ENCODE measurements around the gene SLC16A8.
"Not testable (repeated sequence)": the region's sequence is repeated elsewhere in the genome, so short reads cannot be mapped to it uniquely, and the experiment has no call there.

The SLC16A8 gene

GRCh38 chr22:38083931-38084631 is at the start of gene SLC16A8:
TSS of gene SLC16A8 (minus strand) at chr22:38084184. CDS start at chr22:38082873, 1,311 bp downstream.
- DNase-seq (ENCODE audit: extremely low read depth in 1 of 2, low read depth in 1 of 2), result no peak

- no peak for DNase-seq (ENCODE audit: extremely low read depth in 1 of 2, low read depth in 1 of 2)
These were observed 49.3 kb upstream of the SLC16A8 start for GRCh38 chr22:38133331-38133730.

GRCh38 chr22:38132794-38133193 is 48.8 kb upstream of the SLC16A8 start:
- DNase-seq (ENCODE audit: extremely low read depth in 1 of 2, low read depth in 1 of 2), result no peak

GRCh38 chr22:38132136-38132535 is 48.2 kb upstream of the SLC16A8 start:
- DNase-seq (ENCODE audit: extremely low read depth in 1 of 2, low read depth in 1 of 2), result no peak

GRCh38 chr22:38131399-38131798 is 47.4 kb upstream of the SLC16A8 start:
- no peak for DNase-seq (ENCODE audit: extremely low read depth in 1 of 2, low read depth in 1 of 2)

- DNase-seq (ENCODE audit: extremely low read depth in 1 of 2, low read depth in 1 of 2), result no peak
These were observed 45.9 kb upstream of the SLC16A8 start for GRCh38 chr22:38129856-38130255.

GRCh38 chr22:38129021-38129420 is 45.0 kb upstream of the SLC16A8 start:
- no peak for DNase-seq (ENCODE audit: extremely low read depth in 1 of 2, low read depth in 1 of 2)

GRCh38 chr22:38127869-38128268 is 43.9 kb upstream of the SLC16A8 start:
- DNase-seq (ENCODE audit: extremely low read depth in 1 of 2, low read depth in 1 of 2), result no peak

- DNase-seq (ENCODE audit: extremely low read depth in 1 of 2, low read depth in 1 of 2), result no peak
These were observed 43.1 kb upstream of the SLC16A8 start for GRCh38 chr22:38126928-38127668.

GRCh38 chr22:38125751-38126201 is 41.8 kb upstream of the SLC16A8 start:
- no peak for DNase-seq (ENCODE audit: extremely low read depth in 1 of 2, low read depth in 1 of 2)

- no peak for DNase-seq (ENCODE audit: extremely low read depth in 1 of 2, low read depth in 1 of 2)
These were observed 41.1 kb upstream of the SLC16A8 start for GRCh38 chr22:38125038-38125610.

- no peak for DNase-seq (ENCODE audit: extremely low read depth in 1 of 2, low read depth in 1 of 2)
These were observed 40.4 kb upstream of the SLC16A8 start for GRCh38 chr22:38124236-38124974.

GRCh38 chr22:38122616-38123015 is 38.6 kb upstream of the SLC16A8 start:
- DNase-seq (ENCODE audit: extremely low read depth in 1 of 2, low read depth in 1 of 2), result no peak

- no peak for DNase-seq (ENCODE audit: extremely low read depth in 1 of 2, low read depth in 1 of 2)
These were observed 36.6 kb upstream of the SLC16A8 start for GRCh38 chr22:38120359-38121110.

- DNase-seq (ENCODE audit: extremely low read depth in 1 of 2, low read depth in 1 of 2), result not testable (repeated sequence)
These were observed 34.8 kb upstream of the SLC16A8 start for GRCh38 chr22:38118747-38119146.

- DNase-seq (ENCODE audit: extremely low read depth in 1 of 2, low read depth in 1 of 2), result no peak
These were observed 34.2 kb upstream of the SLC16A8 start for GRCh38 chr22:38118182-38118581.

- not testable (repeated sequence) for DNase-seq (ENCODE audit: extremely low read depth in 1 of 2, low read depth in 1 of 2)
These were observed 33.6 kb upstream of the SLC16A8 start for GRCh38 chr22:38117556-38117955.

GRCh38 chr22:38115423-38116205 is 31.6 kb upstream of the SLC16A8 start:
- DNase-seq (ENCODE audit: extremely low read depth in 1 of 2, low read depth in 1 of 2), result no peak

GRCh38 chr22:38114484-38115398 is 30.8 kb upstream of the SLC16A8 start:
- DNase-seq (ENCODE audit: extremely low read depth in 1 of 2, low read depth in 1 of 2), result peak; percentile 44 to 58

All from activated CD8-positive, alpha-beta memory T cell treated with anti-CD3 and anti-CD28 coated beads for 1 hour (primary cell).